Keratinocyte (primary cell): ENCODE measurements around the gene MED12L. TPM values are rescaled to one million over a fixed set of nuclear protein-coding genes. Genes with fewer than 3 reads are reported as not detected.

Source experiments
- DNase-seq: peaks from one replicate; pipeline ENCODE4 v3.0.0-alpha.2; 2011; ENCODE audit warnings: low read depth, missing footprints, low spot score
- FAIRE-seq: peaks from 2 replicates; lab custom pipeline; 2011; peaks lifted over from hg19 to GRCh38; lab: Jason Lieb, UNC
- H2AFZ ChIP-seq: 2 replicates; pipeline ENCODE4 v1.6.0; 2012; ENCODE audit warnings: low read length, control low read depth, inconsistent platforms; ENCODE audit not compliant: control insufficient read depth
- H3K27ac ChIP-seq: 2 replicates; pipeline ENCODE4 v1.5.1; 2011; ENCODE audit warnings: low read length; ENCODE audit not compliant: control insufficient read depth, insufficient read depth
- H3K27me3 ChIP-seq: 3 replicates; pipeline ENCODE4 v1.6.0; 2011; ENCODE audit warnings: low read length; ENCODE audit not compliant: control insufficient read depth, insufficient read depth; ENCODE audit errors: extremely low read depth
- H3K36me3 ChIP-seq, 2 experiments: 2 replicates in 1 of 2; 3 replicates in 1 of 2; pipeline ENCODE4 v1.5.1; 2011; ENCODE audit warnings: low read length in 2 of 2, mild to moderate bottlenecking in 1 of 2; ENCODE audit not compliant: control insufficient read depth in 2 of 2, insufficient read depth in 2 of 2; ENCODE audit errors: extremely low read depth in 1 of 2
- H3K4me1 ChIP-seq: 3 replicates; pipeline ENCODE4 v1.5.1; 2011; ENCODE audit warnings: low read length; ENCODE audit not compliant: control insufficient read depth, insufficient read depth; ENCODE audit errors: extremely low read depth
- H3K4me2 ChIP-seq: 3 replicates; pipeline ENCODE4 v1.6.0; 2011; ENCODE audit warnings: low read depth, low read length; ENCODE audit not compliant: control insufficient read depth, insufficient read depth; ENCODE audit errors: extremely low read depth
- H3K4me3 ChIP-seq, 3 experiments: fragments of 200-600 bp in 1 of 3; sonication (generic) in 1 of 3; 2 replicates in 2 of 3; 3 replicates in 1 of 3; pipeline ENCODE4 v1.5.1; 2011 to 2016; ENCODE audit warnings: low read length in 3 of 3, mild to moderate bottlenecking in 3 of 3, control low read depth in 2 of 3, inconsistent platforms in 1 of 3, low read depth in 1 of 3, mixed read lengths in 1 of 3, mixed run types in 1 of 3, moderate library complexity in 1 of 3; ENCODE audit not compliant: control insufficient read depth in 2 of 3, insufficient read depth in 2 of 3; ENCODE audit errors: extremely low read depth in 1 of 3
- H3K79me2 ChIP-seq: 2 replicates; pipeline ENCODE4 v1.6.0; 2012; ENCODE audit warnings: low read length; ENCODE audit not compliant: control insufficient read depth, insufficient read depth
- H3K9ac ChIP-seq: 3 replicates; pipeline ENCODE4 v1.6.0; 2011; ENCODE audit warnings: low read length; ENCODE audit not compliant: control insufficient read depth, insufficient read depth; ENCODE audit errors: extremely low read depth
- H3K9me1 ChIP-seq: 3 replicates; pipeline ENCODE4 v1.6.0; 2011; ENCODE audit warnings: low read length; ENCODE audit not compliant: control insufficient read depth, insufficient read depth; ENCODE audit errors: extremely low read depth
- H3K9me3 ChIP-seq: 2 replicates; pipeline ENCODE4 v1.5.1; 2012; ENCODE audit warnings: low read depth, low read length; ENCODE audit not compliant: control insufficient read depth
- H4K20me1 ChIP-seq: 3 replicates; pipeline ENCODE4 v1.6.0; 2011; ENCODE audit warnings: low read length; ENCODE audit not compliant: control insufficient read depth, insufficient read depth; ENCODE audit errors: extremely low read depth
- EZH2 ChIP-seq: IDR thresholded peaks from one replicate; pipeline ENCODE4 v1.6.1; 2012; ENCODE audit warnings: inconsistent platforms, mild to moderate bottlenecking, low read length, moderate library complexity
- dilution Hi-C: fragments of 300-500 bp; cut with MboI; formaldehyde crosslinking; loops from one replicate; pipeline ENCODE4 v1.7.0; 2020; ENCODE audit warnings: low sequenced_read_pairs; ENCODE audit not compliant: extremely low pct_ligation_motif_present
- polyA plus RNA-seq, 5 experiments: library from polyadenylated mRNA; depleted of rRNA in 3 of 5; stranded (reverse) in 3 of 5; stranded (forward) in 1 of 5; unstranded in 1 of 5; fragments of >200 nt; gene quantifications; 1 replicate in 1 of 5; 2 replicates in 3 of 5; 3 replicates in 1 of 5; pipeline versions ENCODE4 v1.2.1 to v1.2.3, GENCODE V29; 2011 to 2012; ENCODE audit warnings: missing spikeins in 2 of 5, low read depth in 1 of 5, low replicate concordance in 1 of 5
- TF ChIP-seq, protein P1 (sequence below), 3 experiments: IDR thresholded peaks in 1 of 3; conservative IDR thresholded peaks in 1 of 3; optimal IDR thresholded peaks in 1 of 3; 2 replicates in 2 of 3; 3 replicates in 1 of 3; pipeline versions ENCODE3 to v1.5.1; 2011; ENCODE audit warnings: low read length in 3 of 3, mild to moderate bottlenecking in 3 of 3, moderate library complexity in 2 of 3, control low read depth in 1 of 3, inconsistent platforms in 1 of 3; ENCODE audit not compliant: insufficient read depth in 2 of 3; ENCODE audit errors: extremely low read depth in 1 of 3

MED12L gene
- polyA plus RNA-seq, 1 donor (not counting 4 experiments of a cell fraction or from before 2014, with no cell fraction given): 0.04 TPM

DNA sequence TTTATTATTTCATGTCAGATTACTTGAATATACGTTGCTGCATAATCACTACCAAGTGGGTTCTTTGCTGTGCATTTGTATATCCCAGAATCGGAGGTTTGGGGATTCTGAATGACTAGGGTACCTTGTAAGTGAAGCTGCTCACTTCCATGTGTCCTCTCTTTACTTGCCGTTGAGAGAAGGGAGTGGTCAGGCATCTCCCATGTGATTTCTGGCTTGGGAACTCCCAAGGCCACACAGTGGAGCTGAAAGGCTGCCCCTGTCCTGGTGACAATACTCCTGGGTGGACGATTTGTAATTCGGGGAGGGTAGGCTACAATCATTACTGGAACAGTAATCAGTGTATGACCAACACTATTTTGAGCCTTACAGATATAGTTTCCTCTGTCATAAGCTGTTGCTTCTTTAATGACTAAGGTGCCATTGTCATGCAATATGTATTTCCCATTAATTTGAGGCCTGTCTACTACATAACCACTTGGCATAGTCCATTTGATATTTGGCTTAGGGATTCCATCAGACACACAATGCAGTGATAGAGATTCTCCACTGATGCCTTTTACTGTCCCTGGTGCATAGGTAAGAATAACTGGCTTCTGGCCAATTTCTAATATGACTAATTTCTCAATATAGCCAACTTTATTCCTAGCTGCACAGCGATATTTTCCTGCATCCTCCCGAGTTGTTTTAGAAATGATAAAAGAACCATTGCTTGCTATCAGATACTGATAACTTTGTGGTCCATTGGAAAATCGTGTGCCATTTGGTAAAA lies 351.4 kb downstream of the MED12L start:
- H3K9ac ChIP-seq: no peak overlapping the region
- H3K9me3 ChIP-seq: no peaks in the 10 kb centered on the region
- H3K27me3 ChIP-seq: no peaks in the 10 kb centered on the region
- dilution Hi-C loops: no loop called here
- no peaks in the 10 kb centered on the region for H3K36me3 ChIP-seq
- TF ChIP-seq, protein P1, sequence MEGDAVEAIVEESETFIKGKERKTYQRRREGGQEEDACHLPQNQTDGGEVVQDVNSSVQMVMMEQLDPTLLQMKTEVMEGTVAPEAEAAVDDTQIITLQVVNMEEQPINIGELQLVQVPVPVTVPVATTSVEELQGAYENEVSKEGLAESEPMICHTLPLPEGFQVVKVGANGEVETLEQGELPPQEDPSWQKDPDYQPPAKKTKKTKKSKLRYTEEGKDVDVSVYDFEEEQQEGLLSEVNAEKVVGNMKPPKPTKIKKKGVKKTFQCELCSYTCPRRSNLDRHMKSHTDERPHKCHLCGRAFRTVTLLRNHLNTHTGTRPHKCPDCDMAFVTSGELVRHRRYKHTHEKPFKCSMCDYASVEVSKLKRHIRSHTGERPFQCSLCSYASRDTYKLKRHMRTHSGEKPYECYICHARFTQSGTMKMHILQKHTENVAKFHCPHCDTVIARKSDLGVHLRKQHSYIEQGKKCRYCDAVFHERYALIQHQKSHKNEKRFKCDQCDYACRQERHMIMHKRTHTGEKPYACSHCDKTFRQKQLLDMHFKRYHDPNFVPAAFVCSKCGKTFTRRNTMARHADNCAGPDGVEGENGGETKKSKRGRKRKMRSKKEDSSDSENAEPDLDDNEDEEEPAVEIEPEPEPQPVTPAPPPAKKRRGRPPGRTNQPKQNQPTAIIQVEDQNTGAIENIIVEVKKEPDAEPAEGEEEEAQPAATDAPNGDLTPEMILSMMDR (optimal IDR thresholded peaks at IDR 0.05 in 1 of 3, IDR thresholded peaks at IDR 0.05 in 1 of 3, conservative IDR thresholded peaks at IDR 0.05 in 1 of 3; ENCODE audit: extremely low read depth in 1 of 3, insufficient read depth in 2 of 3, low read length in 3 of 3): no peak
- no peak for TF ChIP-seq EZH2
- no peak overlapping the region for H2AFZ ChIP-seq
- no peak overlapping the region for H3K4me2 ChIP-seq
- H3K4me3 ChIP-seq: no peak overlapping the region
- H3K27ac ChIP-seq: no peak overlapping the region
- no peak for FAIRE-seq
- H3K9me1 ChIP-seq: no peaks in the 10 kb centered on the region
- no peak for DNase-seq
- no peaks in the 10 kb centered on the region for H3K79me2 ChIP-seq
- peaks cover 10% of the 10 kb centered on the region for H3K4me1 ChIP-seq
- no peaks in the 10 kb centered on the region for H4K20me1 ChIP-seq

DNA sequence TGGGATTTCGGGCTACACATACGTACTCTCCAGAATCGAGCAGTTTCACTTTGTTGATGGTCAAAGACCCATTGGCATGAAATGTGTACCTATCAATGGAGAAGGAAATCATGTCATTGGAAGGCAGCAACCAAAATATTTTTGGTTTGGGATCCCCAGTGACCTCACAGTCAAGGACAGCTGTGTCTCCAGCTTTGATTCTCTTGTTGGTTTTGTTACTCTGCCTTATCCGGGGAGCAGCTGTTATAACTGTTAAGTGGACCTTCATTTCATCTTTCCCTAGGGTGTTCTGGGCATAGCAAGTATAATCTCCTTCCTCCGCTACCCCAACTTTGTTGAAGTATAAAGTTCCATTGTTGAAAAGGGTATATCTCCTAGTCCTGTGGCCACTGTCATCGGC lies 352.4 kb downstream of the MED12L start:
- dilution Hi-C loops: no loop called here
- no peak for TF ChIP-seq EZH2
- TF ChIP-seq, protein P1 (optimal IDR thresholded peaks at IDR 0.05 in 1 of 3, IDR thresholded peaks at IDR 0.05 in 1 of 3, conservative IDR thresholded peaks at IDR 0.05 in 1 of 3; ENCODE audit: extremely low read depth in 1 of 3, insufficient read depth in 2 of 3, low read length in 3 of 3): no peak
- DNase-seq (no peak), FAIRE-seq (no peak)
- H3K36me3 ChIP-seq: no peaks in the 10 kb centered on the region
- no peak overlapping the region for H3K9ac ChIP-seq
- H3K4me3 ChIP-seq: no peak overlapping the region
- no peaks in the 10 kb centered on the region for H4K20me1 ChIP-seq
- no peaks in the 10 kb centered on the region for H3K9me1 ChIP-seq
- peaks cover 6% of the 10 kb centered on the region for H3K4me1 ChIP-seq
- no peaks in the 10 kb centered on the region for H3K79me2 ChIP-seq
- no peaks in the 10 kb centered on the region for H3K27me3 ChIP-seq
- no peak overlapping the region for H3K4me2 ChIP-seq
- H3K27ac ChIP-seq: no peak overlapping the region
- H2AFZ ChIP-seq: no peak overlapping the region
- no peaks in the 10 kb centered on the region for H3K9me3 ChIP-seq
